GM21576 (cell line): ENCODE data around the gene TESK1.
"Not testable (repeated sequence)": the region's sequence is repeated elsewhere in the genome, so short reads cannot be mapped to it uniquely, and the experiment has no call there.

Experiments
- ATAC-seq: cut with Tn5 transposase; IDR thresholded peaks from one replicate; pipeline ENCODE4 v1.9.1; 2021; ENCODE audit warnings: mild to moderate bottlenecking, moderate library complexity; ENCODE audit not compliant: unreplicated experiment

The TESK1 gene

DNA sequence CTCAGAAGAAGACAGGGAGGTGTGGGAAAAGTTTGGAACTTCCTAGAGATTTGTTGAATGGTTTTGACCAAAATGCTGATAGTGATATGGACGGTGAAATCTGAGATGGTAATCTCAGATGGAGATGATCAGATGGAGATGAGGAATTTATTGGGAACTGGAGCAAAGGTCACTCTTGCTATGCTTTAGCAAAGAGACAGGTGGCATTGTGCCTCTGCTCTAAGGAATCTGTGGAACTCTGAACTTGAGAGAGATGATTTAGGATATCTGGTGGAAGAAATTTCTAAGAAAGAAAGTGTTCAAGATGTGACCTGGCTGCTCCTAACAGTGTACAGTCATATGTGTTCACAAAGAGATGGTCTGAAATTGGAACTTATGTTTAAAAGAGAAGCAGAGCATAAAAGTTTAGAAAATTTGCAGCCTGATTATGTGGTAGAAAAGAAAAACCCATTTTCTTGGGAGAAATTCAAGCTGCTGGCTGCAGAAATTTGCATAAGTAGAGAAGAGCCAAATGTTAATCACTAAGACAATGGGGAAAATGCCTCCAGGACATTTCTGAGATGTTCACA is 25.3 kb upstream of the TESK1 start:
- ATAC-seq, result not testable (repeated sequence)

DNA sequence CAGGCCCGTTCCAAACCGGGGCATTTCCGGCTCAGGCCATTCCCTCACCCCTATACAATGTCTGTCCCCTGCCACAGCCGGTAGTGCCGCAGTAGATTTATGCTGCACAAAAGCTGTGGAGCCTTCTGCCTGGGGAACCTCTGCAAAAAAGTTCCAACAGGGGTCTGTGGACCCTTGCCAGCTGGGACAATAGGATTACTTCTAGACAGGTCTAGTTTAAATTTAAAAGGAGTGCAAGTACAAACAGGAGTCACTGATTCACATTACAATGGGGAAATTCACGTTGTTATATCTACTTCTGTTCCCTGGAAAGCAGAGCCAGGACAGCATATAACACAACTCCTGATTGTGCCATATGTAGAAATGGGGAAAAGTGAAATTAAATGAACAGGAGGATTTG is 21.5 kb upstream of the TESK1 start:
- ATAC-seq, result not testable (repeated sequence)

DNA sequence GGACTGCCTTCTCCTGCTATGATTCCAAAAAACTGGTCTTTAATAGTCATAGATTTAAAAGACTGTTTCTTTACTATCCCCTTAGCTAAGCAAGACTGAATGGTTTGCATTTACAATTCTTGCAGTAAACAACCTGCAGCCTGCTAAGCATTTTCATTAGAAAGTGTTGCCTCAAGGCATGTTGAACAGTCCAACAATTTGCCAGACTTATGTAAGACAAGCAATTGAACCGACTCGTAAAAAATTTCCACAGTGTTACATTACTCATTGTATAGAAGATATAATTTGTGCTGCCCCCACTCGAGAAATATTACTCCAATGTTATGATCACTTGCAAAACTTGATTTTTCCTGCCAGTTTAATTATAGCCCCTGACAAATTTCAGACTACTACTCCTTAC is 20.4 kb upstream of the TESK1 start:
- not testable (repeated sequence) for ATAC-seq

DNA sequence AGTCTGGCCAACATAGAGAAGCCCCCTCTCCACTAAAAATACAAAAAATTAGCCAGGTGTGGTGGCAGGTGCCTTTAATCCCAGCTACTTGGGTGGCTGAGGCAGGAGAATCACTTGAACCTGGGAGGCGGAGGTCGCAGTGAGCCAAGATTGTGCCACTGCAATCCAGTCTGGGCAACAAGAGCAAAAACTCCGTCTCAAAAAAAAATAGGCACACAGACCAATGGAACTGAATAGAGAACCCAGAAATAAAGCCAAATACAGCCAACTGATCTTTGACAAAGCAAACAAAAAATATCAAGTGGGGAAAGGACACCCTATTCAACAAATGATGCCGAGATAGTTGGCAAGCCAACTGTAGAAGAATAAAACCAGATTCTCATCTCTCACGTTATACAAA is 16.6 kb upstream of the TESK1 start:
- ATAC-seq, result not testable (repeated sequence)

DNA sequence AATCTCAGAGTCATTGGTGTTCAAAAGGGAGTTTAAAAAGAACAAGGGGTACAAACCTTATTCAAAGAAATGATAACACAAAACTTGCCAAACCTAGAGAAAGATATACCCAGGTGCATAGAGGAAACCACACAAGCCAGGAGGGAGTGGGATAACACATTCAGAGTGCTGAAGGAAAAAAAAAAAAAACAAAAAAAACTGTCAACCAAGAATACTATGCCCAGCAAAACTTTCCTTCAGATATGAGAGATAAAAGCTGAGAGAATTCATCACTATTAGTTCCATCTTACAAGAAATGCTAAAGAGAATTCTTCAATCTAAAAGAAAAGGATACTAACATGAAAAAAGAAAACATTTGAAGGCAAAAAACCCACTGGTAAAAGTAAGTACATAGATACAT is 11.5 kb upstream of the TESK1 start:
- no peak for ATAC-seq

DNA sequence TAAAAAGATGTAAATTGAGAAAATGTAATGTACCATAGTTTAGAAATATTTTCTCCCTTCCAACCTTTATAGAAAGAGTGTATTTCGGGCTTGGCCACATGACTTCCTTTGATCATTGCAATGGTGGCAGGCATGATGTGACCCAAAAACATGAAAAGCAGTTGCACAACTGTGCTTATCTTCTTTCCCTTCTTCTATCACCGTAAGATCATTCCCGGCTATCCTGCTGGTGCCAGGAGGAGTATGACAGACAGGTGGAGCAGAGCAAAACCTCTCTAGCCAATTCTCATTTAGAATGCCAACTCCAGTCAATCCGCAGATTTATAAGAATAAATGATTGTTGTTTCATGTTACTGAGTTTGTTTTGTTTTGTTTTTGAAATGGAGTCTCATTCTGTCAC is 10.6 kb upstream of the TESK1 start:
- ATAC-seq, result no peak

DNA sequence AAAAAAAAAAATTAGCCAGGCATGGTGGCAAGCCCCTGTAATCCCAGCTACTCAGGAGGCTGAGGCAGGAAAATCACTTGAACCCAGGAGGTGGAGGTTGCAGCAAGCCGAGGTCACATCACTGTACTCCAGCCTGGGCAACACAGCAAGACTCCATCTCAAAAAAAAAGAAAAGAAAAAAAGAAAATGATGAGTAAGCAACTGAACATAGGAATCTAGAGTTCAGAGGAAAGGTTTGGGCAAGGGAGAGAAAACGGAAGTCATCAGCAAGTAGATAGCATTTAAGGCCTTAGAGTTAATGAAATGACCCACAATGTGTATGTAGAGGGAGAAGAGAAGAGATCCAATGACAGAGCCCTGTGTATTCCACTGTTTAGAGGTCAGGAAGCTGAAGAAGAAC is 8.2 kb upstream of the TESK1 start:
- not testable (repeated sequence) for ATAC-seq

DNA sequence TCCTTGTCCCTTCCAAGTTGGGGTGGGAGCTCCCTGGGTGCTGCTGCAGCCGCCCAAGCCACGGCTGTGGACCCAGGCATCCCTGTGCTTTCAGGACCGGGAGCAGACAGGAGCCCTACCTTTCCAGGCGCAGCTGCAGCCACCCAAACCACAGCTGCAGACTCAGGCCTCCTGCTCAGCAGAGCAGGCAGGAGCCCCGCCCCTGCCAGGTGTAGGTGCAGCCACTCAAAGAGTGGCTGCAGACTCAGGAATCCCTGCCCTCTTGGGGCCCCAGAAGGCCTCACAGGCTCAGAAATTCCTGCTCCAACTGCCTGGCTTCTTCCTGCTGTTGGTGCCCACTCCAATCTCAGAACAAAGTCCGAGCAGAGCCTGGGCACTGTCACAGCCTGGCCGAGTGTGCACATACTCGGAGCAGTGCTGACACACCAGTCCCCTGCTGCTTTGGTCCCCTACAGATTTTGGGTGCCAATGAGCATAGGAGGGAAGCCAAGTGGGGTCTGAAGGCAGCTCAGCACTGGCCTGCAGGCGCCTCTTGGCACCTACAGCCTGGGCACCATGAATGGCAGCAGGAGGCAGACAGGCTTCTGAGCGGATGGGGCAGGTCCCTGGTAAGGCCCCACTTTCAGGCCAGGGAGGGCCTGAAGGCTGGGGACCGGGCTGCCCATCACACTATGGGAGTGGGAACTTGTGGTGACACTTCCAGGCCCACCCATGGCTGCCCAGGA is 6.0 kb upstream of the TESK1 start:
- ATAC-seq, result no peak

DNA sequence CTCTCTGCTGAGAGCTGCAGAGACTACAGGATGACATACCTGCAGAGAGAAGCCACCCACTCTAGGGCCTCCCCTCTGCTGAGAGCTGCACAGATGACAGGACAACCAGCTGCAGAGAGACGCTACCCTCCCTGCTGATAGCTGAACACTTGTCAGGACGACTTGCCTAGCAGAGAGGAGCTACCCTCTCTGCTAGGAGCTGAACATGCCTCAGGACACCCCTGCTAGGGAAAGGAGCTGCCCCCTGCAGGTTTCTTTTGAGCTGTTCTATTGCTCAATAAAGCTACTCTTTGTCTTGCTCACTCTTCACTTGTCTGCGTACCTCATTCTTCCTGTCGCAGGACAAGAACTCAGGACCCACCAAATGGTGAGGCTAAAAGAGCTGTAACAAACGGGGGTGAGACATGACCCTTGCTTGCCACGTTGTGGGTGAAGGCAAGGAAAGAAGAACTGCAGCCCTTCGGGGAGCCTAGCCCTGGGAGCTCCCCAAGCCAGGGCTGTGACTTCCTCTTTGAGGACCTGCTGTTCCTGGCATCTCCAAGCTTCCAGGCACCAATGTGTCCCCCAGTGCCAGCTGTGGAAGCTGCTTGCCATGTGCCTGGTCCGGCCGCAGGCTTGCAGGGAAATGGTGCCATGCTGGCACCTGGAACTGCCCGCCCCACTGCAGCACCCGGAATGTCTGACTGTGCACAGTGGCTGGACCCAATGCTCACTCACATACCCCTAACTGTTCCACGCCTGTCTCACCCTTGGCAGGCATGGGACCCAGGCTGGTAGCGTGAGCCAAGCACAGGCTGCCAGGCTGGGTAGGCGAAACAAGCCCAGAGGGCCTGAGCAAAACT is 5.1 kb upstream of the TESK1 start:
- ATAC-seq, result no peak

DNA sequence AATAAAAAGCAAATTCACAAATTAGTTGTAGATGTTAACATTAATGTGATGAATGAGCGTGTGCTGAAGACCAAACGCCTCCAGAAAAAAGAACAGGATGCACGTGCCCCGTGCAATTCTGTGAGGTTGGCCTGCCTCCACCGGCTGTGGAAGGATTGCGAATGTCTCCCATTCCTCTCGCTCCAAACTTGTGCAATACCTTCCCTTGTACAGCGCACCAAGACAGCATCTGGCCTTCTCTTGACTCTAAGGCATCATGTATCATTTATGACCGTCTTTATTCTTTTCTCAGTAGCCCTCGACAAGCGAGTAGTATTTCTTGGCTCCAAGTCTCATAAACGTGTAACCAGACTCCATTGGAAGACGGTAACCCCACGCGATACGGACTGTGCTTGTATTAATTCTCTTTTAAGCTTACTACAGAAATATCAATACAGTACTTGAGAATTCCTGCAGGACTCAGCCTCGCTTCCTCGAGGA is 1.5 kb upstream of the TESK1 start:
- ATAC-seq, result no peak

DNA sequence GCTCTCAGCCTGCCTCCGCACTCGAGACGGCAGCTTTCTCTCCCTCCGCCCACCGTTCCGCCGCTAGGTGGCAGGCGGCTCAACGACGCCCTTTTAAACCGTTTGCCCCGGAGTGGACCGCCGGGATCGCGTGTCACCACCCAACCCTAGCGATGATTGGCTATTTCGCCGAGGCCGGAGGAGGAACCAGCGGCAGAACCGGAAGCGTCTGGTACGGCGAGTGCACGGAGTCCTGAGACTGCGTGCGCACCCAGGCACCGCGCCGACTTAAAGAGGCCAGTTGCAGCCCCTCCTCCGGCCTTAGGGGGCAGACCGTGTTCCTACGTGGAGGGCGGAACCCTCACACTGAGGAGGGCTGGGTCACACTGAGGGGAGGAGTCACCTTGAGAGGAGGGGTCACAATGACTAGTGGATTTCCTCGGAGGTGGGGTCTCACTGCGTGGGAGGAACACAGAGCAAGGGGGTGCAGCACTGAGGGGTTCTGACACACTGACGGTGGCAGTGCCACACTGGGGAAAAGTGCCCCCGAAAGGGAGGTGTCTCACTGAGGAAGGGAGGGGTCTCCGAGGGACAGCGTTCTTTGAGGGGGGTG is 980 bp upstream of the TESK1 start:
- peak; percentile 86 for ATAC-seq

DNA sequence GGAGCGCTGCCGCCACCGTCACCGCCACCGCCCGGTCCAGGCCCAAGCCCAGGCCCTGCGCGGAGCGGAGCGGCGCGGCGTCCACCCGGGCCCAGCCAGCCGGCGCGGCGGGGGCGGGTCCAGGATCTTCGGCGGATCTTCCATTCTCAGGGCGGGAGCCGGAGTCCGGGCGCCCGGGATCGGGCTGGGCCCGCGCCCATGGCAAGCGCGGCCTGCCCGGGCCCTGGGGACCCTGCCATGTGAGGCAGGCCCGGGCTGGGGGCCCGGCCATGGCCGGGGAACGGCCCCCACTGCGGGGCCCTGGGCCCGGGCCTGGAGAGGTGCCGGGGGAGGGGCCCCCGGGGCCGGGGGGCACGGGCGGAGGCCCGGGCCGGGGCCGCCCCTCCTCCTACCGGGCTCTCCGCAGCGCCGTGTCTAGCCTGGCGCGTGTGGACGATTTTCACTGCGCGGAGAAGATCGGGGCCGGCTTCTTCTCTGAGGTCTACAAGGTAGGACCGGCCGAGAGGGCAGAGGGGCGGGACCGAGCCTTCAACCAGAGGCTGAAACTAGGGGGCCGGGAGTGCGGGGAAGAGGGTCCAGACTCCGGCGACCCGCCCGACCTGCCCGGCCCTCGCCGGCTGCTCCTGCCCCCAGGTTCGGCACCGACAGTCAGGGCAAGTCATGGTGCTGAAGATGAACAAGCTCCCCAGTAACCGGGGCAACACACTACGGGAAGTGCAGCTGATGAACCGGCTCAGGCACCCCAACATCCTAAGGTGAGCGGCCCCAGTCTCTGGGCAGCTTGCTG is 482 bp downstream of the TESK1 start:
- peak; percentile 3 for ATAC-seq

DNA sequence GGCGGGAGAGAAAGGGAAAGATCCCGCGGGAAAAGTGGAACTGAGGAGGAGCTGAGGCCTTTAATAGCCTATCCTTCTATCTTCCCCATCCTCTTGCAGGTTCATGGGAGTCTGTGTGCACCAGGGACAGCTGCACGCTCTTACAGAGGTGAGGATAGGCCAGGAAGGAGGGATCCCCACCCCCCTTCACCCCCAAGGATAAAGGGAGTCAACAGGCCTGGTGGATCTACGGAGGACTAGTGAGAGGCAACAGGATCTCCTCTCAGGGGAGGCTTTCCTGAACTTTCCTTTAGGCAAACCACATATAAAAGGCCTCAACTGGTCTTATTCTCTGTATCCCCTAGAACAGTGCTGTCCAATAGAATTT is 1.1 kb downstream of the TESK1 start:
- no peak for ATAC-seq

DNA sequence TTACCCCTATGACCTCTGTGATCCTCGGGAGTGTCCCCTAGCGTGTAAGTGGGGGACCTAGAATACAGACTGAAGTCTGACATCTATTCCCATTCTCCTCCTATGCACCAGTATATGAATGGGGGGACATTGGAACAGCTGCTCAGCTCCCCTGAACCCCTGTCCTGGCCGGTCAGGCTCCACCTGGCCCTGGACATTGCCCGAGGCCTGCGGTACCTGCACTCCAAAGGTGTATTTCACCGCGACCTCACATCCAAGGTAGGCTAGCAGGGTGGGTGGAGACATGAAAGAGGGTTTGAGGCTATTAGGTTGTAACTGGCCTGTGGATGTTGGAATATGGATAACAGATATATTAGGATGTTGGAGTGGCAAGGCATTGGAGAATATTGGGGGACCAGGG is 1.7 kb downstream of the TESK1 start:
- ATAC-seq, result no peak

DNA sequence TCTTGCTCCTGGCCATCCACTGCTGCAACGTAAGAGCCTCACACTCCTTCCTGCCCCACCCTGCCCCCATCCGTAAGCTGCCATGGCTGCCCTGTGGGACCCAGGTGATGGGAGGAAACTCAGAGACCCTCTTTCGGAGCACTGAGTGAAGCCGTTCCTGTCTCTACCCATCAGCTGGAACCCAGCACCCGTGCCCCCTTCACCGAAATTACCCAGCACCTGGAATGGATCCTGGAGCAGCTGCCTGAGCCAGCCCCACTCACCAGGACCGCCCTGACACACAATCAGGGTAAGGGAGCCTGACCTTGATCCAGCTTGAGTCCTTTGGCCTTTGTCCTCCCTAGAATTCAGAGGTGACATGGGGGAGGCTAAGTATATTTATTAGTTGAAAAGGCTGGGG is 3.2 kb downstream of the TESK1 start:
- ATAC-seq, result no peak

DNA sequence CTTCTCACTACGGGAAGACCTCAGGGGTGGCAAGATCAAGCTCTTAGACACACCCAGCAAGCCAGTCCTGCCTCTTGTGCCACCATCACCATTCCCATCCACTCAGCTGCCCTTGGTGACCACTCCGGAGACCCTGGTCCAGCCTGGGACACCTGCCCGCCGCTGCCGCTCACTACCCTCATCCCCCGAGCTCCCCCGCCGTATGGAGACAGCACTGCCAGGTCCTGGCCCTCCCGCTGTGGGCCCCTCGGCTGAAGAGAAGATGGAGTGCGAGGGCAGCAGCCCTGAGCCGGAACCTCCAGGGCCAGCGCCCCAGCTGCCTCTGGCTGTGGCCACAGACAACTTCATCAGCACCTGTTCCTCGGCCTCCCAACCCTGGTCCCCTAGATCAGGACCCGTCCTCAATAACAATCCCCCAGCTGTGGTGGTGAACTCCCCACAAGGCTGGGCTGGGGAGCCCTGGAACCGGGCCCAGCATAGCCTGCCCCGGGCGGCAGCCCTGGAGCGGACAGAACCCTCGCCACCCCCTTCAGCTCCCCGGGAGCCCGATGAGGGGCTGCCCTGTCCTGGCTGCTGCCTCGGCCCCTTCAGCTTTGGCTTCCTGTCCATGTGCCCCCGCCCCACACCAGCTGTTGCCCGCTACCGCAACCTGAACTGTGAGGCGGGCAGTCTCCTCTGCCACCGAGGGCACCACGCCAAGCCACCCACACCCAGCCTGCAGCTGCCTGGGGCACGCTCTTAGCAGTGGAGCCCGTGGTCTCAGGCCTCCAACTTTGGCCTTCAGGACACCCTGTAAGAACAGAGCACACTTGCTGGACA is 4.1 kb downstream of the TESK1 start:
- no peak for ATAC-seq

DNA sequence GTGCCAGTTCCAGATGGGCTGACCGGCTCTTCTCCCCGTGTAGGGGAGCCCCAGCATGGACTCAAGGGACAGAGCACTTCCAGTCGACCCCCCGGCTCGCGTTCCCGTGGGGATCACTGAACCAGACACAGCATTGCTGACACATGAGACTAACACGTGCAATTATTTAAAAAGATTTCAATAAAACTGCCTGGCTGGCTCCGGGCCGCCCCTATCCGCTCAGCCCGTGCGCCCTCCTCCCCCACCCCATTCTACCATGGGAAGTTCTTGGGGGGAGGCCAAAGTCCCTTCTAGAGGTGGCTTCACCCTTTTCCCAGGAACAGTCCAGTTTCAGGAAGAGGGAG is 4.7 kb downstream of the TESK1 start:
- no peak for ATAC-seq

DNA sequence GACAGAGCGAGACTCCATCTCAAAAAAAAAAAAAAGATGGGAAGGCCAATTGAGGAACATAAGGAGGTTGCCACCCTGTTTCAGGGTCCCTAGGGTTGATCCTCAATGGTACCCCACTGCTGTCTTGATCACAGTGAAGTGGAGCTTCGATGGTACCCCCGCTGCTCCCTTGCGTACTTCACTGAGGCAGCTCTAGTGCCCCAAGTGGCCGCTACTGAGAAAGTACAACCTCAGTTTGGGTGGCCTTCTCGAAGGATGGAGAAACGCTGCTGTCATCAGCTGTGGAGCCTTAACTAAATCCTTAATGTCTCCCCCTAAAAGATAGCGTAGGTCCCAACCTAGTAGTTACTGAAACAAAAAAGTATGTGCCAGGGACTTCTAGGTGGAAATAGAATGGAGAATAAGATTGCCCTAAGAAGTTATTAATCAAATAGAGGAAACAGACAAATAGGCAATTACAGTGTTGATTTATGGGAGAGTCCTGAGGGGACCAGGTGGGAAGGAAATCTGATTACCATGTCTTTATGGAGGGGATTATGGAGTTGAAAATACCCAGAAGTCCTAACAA is 6.3 kb downstream of the TESK1 start:
- ATAC-seq, result peak; percentile 64

DNA sequence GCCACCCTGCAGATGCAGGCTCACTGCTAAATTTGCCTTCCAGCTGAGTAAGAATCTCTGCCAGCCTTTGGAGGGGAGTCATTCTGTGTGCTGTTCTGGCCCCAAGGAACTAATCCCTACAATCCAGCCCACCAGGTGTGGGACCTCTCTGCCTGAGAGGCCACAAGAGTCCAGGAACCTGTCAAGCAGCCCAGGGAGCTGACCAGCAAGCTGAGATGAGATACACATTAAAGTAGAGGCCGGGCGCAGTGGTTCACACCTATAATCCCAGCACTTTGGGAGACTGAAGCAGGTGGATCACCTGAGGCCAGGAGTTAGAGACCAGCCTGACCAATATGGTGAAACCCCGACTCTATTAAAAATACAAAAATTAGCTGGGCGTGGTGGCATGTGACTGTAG is 7.0 kb downstream of the TESK1 start:
- ATAC-seq, result not testable (repeated sequence)

DNA sequence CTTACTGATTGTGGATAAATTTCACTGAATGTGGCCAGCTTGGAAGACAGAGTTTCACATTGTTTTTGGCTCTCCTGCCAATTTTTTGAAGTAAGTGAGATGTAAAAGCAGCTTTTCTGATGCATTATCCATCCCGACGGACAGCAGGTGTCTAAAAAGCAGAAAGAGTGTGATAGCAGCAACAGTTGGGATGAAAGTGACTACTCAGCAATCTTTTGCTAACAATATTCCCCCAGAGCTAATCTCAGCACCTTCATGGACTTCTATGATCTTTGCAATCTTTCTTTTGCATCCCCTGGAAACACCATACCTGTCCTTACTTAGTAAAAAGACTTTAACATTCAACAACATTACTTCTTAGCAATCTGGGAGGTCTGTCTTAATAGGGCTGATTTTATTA is 7.8 kb downstream of the TESK1 start:
- ATAC-seq, result no peak
